GM19397 (cell line): ENCODE data around the gene SLC7A4.

ENCODE experiments used
- ATAC-seq: cut with Tn5 transposase; IDR thresholded peaks from one replicate; pipeline ENCODE4 v1.9.1; 2021; ENCODE audit warnings: mild to moderate bottlenecking, moderate library complexity; ENCODE audit not compliant: unreplicated experiment

SLC7A4 gene

DNA sequence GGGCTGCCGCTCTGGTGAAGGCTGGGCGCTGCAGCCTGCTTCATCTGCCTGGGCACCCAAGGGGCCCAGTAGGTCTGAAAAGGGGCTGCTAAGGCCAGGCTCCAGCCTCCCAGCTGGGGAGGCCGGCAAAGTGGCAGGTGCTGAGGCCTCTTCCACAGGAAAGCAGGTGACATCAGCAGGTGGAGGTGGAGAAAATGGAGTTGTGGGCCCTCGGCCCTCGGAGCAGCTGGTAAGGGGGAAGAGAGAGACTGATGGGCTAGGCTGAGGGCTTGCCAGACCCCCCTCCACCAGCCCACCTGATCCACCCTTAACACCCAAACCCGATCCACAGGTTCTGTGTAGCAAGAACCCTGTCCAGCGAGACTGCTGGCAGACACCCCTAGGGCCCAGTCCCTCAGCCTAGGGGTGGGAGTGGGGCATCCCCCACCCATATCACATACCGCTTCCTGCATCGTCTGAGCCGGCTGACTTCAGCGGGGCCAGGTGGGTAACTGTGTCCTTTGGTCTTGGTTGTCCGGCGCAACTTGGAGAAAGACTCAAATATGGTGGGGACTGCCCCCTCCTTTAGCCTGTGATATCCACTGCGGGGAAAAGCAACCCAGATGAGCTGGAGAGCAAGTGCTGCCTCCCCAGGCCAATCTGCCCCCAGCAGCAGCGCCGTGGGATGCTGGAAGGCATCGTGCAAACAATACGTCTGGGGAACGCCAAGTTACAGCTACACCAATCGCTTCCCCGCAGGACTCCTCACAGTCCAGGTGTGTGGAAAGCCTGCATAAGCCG is 32.0 kb downstream of the SLC7A4 start:
- ATAC-seq = no peak

GRCh38 chr22:20999350-21000206 is 32.8 kb downstream of the SLC7A4 start:
- no peak for ATAC-seq

DNA sequence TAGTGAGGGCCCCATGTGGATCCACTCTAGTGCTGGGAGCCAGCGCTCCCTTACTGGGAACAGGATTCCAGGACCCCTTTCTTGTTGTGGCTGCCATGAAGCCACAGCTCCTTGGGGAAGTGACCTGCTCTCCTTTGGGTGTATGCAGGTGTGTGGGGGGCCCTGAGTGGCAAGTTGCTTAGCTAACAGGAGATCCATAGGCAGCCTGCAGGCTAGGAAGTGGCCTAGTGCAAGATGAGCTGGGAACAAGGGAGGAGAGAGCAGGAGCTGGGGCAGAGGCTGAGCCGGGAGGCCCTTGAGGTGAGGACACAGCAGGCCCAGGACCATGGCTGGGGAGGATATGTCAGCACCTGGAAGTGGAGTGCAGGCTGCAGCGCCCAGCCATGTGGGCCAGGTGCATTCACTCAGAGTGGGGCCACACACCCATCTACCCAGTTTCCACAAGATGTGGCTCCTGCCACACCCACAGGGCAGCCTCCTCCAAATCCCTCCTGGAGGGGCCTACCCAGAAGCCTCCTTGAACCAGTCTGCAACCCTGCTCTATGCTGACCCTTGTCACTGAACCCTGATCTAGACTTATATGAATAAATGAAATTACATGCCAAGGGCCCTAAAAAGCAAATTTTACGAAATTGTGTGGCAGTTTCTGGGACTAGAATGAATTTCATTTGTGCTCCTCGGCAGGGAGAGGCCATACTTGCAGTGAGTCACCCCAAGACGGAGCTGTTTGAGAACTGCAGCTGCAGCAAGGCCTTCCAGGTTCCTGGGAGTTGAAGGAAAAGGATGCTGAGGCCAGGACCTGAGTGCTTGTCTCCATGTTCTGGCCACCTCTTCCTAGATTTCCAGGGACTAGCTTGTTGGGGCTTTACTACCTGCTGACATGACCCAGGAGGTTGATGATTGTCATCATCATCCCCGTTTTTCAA is 33.7 kb downstream of the SLC7A4 start:
- no peak for ATAC-seq

- ATAC-seq = no peak
These were observed 34.7 kb downstream of the SLC7A4 start for GRCh38 chr22:20997536-20998257.

DNA sequence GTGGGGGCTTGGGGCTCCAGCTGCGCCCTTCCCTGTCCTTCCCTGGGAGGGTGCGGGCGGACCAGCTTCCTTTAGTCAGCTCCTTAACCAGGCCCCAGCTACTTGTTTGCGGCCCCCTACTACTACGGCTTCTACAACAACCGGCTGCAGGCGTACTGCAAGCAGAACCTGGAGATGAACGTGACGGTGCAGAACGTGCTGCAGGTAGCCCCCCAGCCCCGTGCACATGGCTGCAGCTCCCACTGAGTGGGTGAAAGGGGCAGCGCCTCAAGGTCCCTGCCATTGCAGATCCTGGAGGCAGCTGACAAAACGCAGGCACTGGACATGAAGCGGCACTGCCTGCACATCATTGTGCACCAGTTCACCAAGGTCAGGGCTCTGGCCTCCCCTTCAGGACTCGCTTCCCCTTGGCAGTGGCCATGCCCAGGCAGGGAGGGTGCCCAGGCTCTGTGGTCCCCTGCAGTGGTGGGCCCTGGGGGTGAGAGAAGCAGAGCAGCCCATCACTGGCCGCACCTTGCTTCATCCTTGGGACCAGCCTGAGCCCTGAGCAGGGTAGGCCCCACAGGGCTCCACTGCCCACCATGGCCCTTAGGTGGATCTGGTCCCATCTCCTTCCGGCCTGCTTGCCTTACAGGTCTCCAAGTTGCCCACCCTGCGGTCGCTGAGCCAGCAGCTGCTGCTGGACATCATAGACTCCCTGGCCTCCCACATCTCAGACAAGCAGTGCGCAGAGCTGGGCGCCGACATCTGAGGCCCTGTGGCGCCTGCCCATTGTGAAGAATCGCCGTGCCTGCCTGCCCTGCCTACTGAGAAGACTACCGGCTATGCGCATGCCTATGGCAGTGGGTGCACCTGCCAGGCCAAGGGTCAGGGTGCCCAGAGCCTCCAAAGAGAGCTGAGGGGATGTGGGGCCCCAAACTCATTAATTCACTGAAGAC is 35.5 kb downstream of the SLC7A4 start:
- ATAC-seq = no peak

DNA sequence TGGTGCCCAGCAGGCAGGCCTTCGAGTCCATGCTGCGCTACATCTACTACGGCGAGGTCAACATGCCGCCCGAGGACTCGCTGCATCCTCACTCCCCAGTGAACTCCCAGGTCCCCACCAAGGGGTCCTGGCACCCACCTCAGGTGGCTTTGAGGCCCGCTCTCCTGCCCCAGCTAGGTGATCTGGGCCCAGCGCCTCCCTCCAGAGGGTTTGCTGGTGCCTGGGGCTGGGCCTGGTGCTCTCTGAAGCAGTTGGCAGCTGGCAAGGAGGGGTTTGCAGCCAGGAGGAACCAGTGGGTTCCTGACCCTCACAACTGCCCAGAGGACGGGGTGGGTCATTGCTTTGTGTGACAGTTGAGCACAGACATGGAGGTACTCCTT is 36.3 kb downstream of the SLC7A4 start:
- no peak for ATAC-seq

DNA sequence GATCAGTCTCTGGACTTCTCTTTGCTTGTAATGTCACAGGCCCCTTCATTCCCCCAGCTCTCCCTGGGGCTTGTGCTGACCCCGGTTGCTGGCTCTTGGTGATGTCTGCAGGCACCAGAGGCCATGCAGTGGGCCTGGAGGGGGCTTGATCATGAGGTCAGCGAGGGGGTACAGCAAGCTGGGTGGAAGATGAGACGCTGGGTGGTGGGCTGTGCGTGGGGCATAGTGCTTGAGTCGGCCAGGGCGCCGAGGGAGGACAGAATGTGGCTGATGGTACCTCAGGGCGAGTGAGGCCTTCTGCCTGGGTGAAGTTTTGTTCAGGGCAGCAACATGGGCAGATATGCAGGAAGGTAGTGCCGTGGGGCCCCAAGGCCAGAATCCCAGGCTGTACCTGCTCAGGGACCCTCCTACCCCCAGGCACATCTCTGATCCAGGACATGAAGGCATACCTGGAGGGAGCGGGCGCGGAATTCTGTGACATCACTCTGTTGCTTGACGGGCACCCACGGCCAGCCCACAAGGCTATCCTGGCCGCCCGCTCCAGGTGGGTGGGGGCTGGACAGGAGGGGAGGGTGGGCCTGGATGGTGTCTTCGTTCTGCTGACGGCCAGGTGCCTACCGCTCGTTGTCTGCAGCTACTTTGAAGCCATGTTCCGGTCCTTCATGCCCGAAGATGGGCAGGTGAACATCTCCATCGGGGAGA is 36.9 kb downstream of the SLC7A4 start:
- ATAC-seq = no peak

GRCh38 chr22:20994902-20995241 is 37.5 kb downstream of the SLC7A4 start:
- no peak for ATAC-seq

- no peak for ATAC-seq
These were observed 38.0 kb downstream of the SLC7A4 start for GRCh38 chr22:20994128-20994901.

- ATAC-seq = no peak
These were observed 38.8 kb downstream of the SLC7A4 start for GRCh38 chr22:20993304-20994127.

DNA sequence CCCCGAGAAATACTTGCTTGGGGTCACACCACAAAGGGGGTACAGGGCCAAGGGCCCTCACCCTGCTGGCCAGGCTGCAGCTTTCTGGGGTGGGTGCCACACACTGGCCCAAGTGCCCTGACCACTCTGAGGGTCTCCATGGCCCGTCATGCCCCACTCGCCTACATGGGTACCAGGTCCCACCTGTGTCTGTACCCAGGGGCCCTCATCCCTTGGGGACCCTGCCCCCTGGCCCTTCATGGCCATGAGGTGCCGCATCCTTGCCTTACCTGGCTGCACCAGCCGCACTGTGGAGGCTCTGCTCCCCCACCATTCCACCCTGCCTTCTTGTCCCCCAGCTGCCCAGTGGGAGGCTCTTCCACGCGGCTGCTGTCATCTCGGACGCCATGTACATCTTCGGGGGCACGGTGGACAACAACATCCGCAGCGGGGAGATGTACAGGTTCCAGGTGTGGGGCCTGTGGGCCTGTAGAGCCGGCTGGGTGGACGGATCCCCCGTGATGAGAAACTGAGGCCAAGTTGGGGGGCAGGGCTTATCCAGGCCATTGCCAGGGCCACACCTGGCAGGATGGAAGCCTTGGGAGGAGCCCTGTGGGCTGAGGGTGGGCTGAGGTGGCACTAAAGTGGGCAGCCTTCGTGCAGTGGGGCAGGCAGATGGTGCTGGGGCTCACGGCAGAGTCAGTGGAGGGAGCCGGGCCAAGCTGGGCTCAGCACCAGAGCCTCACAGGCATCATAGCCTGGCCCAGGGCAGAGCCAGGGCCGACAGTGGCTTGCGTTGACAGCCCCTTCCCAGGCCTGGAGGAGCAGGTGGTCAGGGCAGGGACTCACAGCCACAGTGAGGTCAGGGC is 39.7 kb downstream of the SLC7A4 start:
- no peak for ATAC-seq

- no peak for ATAC-seq
These were observed 40.3 kb downstream of the SLC7A4 start for GRCh38 chr22:20992056-20992442.

GRCh38 chr22:20991252-20992055 is 40.9 kb downstream of the SLC7A4 start:
- ATAC-seq = no peak

DNA sequence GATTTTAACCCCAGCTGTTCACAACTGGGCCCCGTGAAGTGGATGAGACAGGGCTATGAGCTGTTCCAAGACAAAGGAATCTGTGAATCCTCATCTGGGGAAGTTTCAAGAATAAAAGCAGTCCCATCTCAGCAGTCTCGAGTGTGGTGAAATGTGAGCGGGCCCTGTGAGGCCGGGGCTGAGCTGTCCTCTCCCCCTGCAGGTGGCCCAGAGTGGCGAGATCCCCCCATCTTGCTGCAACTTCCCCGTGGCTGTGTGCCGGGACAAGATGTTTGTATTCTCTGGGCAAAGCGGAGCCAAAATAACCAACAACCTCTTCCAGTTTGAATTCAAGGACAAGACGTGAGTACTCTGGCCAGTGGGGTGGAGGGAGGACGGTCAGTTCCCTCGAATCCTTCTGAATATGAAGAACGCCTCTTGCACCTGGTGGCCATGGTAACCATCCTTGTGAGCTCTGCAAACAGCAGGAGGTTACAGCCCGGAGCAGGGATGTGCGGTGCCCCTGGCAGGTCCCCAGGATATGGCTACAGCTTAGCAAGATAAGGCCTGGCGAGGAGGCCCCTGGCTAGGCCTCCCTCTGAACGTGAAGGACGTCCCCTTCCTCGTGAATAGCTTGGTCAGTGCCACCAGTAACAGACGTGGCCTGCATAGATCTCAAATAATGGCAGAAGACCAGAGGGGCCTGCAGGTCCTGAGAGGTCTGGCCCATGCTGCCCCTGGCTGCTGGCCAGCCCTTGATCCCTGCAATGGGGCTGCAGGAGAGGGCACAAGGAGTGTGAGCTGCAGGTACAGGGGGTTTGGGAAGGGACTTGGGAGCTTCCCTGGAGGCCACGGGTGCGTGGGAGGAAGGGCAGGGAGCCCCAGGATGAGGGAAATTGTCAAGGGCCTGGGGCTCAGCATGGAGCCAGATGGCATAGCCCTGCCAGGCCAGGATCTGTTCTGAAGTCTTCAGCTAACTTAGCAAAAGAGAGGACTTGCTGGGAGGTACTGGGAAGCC is 41.9 kb downstream of the SLC7A4 start:
- no peak for ATAC-seq
